Activated CD4-positive, alpha-beta T cell treated with anti-CD3 and anti-CD28 coated beads for 4 hours (primary cell): Measurements from ENCODE around the gene ISCA1.

Experiments
- DNase-seq, 2 donors: peaks; one replicate each; pipeline ENCODE4 v3.0.0-alpha.2; 2020

ISCA1 gene

GRCh38 chr9:86282979-86283535, 719 bp upstream of the ISCA1 start:
- DNase-seq = no peak

GRCh38 chr9:86281593-86282076, 703 bp downstream of the ISCA1 start:
- no peak for DNase-seq

GRCh38 chr9:86280580-86280979, 1.8 kb downstream of the ISCA1 start:
- no peak for DNase-seq

GRCh38 chr9:86279839-86280238, 2.5 kb downstream of the ISCA1 start:
- DNase-seq = no peak

- DNase-seq = no peak
These were observed 5.3 kb downstream of the ISCA1 start for GRCh38 chr9:86277072-86277471.

GRCh38 chr9:86275962-86276361, 6.4 kb downstream of the ISCA1 start:
- no peak for DNase-seq

GRCh38 chr9:86274821-86275643, 7.3 kb downstream of the ISCA1 start:
- DNase-seq = no peak

GRCh38 chr9:86272221-86272620, 10.1 kb downstream of the ISCA1 start:
- DNase-seq = no peak

- no peak for DNase-seq
These were observed 18.5 kb downstream of the ISCA1 start for GRCh38 chr9:86263876-86264275.

- DNase-seq = no peak
These were observed 19.8 kb downstream of the ISCA1 start for GRCh38 chr9:86262492-86262891.

GRCh38 chr9:86259557-86259956, 22.8 kb downstream of the ISCA1 start, which contains the start of gene C9orf153:
C9orf153 (minus strand) TSS chr9:86259657; CDS start chr9:86229603, 30,054 bp downstream.
- DNase-seq = no peak

- no peak for DNase-seq
These were observed 24.9 kb downstream of the ISCA1 start for GRCh38 chr9:86257391-86257790.

- DNase-seq = no peak
These were observed 25.7 kb downstream of the ISCA1 start for GRCh38 chr9:86256653-86257052.

- DNase-seq = no peak
These were observed 28.8 kb downstream of the ISCA1 start for GRCh38 chr9:86253577-86253976.

GRCh38 chr9:86252870-86253269, 29.5 kb downstream of the ISCA1 start:
- no peak for DNase-seq

- no peak for DNase-seq
These were observed 32.2 kb downstream of the ISCA1 start for GRCh38 chr9:86250123-86250522.

GRCh38 chr9:86248746-86249145, 33.6 kb downstream of the ISCA1 start:
- no peak for DNase-seq

- DNase-seq = no peak
These were observed 35.6 kb downstream of the ISCA1 start for GRCh38 chr9:86246752-86247161.

- DNase-seq = no peak
These were observed 40.3 kb downstream of the ISCA1 start for GRCh38 chr9:86242071-86242470.

- DNase-seq = no peak
These were observed 41.1 kb downstream of the ISCA1 start for GRCh38 chr9:86241216-86241615.

GRCh38 chr9:86238861-86239770, 43.2 kb downstream of the ISCA1 start:
- DNase-seq = no peak

- no peak for DNase-seq
These were observed 51.5 kb downstream of the ISCA1 start for GRCh38 chr9:86230858-86231257.

GRCh38 chr9:86222667-86223066, 59.7 kb downstream of the ISCA1 start:
- no peak for DNase-seq
